HL-60 (cell line): ENCODE data around the gene GRID2.

ENCODE experiments used
- GABPA ChIP-seq: IDR thresholded peaks from 2 replicates; pipeline ENCODE4 v1.6.1; 2012; ENCODE audit warnings: low read depth
- POLR2AphosphoS5 ChIP-seq: IDR thresholded peaks from 2 replicates; pipeline ENCODE4 v1.6.1; 2012; ENCODE audit warnings: low read depth
- SPI1 ChIP-seq: IDR thresholded peaks from 2 replicates; pipeline ENCODE4 v1.6.1; 2012; ENCODE audit warnings: low read depth, mild to moderate bottlenecking, borderline replicate concordance
- TF ChIP-seq, protein P1 (sequence below): IDR thresholded peaks from one replicate; pipeline ENCODE4 v1.5.1; 2011; ENCODE audit warnings: low read length, control low read depth, inconsistent platforms; ENCODE audit not compliant: insufficient read depth
- TF ChIP-seq, protein P2 (sequence below): IDR thresholded peaks from 2 replicates; pipeline ENCODE4 v1.6.1; 2012; ENCODE audit warnings: low read depth; ENCODE audit not compliant: insufficient replicate concordance

DNA sequence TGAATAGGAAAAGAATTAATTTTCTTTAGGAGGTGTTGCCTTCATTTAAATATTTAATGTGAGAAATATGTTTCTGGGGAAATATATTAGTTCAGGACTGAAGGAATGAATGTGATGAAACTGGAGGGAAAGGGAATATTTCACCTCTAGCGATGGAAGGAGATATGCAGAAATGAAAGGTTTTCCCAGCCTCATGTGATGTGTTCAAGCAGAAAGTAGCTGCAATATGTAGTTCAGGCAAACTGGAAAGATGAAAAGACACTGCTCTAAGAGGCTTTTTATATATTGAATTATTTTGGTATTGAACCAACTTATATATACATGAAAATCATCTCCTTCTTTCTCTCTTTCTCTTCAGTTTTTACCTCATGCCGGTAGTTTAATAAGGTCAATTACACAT lies 3.4 kb downstream of the GRID2 start:
- TF ChIP-seq, protein P1, sequence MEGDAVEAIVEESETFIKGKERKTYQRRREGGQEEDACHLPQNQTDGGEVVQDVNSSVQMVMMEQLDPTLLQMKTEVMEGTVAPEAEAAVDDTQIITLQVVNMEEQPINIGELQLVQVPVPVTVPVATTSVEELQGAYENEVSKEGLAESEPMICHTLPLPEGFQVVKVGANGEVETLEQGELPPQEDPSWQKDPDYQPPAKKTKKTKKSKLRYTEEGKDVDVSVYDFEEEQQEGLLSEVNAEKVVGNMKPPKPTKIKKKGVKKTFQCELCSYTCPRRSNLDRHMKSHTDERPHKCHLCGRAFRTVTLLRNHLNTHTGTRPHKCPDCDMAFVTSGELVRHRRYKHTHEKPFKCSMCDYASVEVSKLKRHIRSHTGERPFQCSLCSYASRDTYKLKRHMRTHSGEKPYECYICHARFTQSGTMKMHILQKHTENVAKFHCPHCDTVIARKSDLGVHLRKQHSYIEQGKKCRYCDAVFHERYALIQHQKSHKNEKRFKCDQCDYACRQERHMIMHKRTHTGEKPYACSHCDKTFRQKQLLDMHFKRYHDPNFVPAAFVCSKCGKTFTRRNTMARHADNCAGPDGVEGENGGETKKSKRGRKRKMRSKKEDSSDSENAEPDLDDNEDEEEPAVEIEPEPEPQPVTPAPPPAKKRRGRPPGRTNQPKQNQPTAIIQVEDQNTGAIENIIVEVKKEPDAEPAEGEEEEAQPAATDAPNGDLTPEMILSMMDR = no peak
- TF ChIP-seq GABPA = no peak
- no peak for TF ChIP-seq POLR2AphosphoS5
- TF ChIP-seq, protein P2, sequence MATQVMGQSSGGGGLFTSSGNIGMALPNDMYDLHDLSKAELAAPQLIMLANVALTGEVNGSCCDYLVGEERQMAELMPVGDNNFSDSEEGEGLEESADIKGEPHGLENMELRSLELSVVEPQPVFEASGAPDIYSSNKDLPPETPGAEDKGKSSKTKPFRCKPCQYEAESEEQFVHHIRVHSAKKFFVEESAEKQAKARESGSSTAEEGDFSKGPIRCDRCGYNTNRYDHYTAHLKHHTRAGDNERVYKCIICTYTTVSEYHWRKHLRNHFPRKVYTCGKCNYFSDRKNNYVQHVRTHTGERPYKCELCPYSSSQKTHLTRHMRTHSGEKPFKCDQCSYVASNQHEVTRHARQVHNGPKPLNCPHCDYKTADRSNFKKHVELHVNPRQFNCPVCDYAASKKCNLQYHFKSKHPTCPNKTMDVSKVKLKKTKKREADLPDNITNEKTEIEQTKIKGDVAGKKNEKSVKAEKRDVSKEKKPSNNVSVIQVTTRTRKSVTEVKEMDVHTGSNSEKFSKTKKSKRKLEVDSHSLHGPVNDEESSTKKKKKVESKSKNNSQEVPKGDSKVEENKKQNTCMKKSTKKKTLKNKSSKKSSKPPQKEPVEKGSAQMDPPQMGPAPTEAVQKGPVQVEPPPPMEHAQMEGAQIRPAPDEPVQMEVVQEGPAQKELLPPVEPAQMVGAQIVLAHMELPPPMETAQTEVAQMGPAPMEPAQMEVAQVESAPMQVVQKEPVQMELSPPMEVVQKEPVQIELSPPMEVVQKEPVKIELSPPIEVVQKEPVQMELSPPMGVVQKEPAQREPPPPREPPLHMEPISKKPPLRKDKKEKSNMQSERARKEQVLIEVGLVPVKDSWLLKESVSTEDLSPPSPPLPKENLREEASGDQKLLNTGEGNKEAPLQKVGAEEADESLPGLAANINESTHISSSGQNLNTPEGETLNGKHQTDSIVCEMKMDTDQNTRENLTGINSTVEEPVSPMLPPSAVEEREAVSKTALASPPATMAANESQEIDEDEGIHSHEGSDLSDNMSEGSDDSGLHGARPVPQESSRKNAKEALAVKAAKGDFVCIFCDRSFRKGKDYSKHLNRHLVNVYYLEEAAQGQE = no peak
- TF ChIP-seq SPI1 = no peak
